Measurements from ENCODE around the gene GEMIN8. TPM values are rescaled to one million over a fixed set of nuclear protein-coding genes. Genes with fewer than 3 reads are reported as not detected.
A peak's percentile ranks its signal among the peaks of the same experiment; 100 is the strongest.

Gene GEMIN8
- total RNA-seq (10 to 100 TPM; 10.2 to 11.1 TPM), total RNA-seq (11.0 to 26.8 (median 17.1) reads per million in 172 experiments)
- 14.5 TPM for polyA plus RNA-seq (2013, experiment 1 of 2)
- polyA plus RNA-seq (2013, experiment 2 of 2) = 16.9 TPM

DNA sequence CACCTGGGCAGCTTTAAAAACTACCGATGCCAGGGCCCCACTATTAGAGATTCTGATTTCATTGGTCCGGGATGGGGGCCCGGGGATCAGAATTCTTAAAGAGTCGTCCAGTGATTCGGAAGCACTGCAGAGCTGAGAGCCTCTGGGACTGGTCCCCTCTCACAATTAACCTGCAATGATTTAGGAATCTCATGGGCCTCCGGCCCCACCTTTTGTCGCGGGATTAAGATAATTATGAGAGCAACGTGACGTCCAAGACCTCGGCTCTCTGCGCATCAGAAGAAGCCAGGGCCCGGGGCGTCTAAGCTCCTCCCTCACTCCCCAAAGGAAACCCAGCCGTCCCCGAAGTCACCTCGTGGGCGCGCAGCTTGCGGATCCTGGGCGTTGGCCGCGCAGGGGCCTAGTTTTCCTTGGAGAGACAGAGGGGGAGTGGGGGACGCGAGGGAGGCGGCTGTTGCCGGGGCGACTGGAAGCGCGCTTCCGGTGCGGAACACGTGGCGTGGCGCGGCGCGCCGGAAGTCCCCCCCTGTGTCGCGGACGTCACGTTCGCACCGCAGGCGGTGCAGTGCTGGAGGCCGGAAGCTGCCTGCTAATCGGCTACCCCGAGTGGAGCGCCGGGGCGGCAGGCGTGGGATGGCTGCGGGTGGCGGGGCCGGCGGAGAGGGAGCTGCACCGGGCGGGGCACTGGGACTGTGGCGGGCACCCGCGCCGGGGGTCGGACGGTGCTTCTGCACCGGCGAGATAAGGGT is at the start of gene GEMIN8:
GEMIN8 (minus strand) TSS at position 468 of the 749 bp plus-strand sequence. CDS start 8,414 bp downstream, outside the sequence.
- intact Hi-C loops (cut with DNase I, micrococcal nuclease) = loop anchor here (2.0 to 10.0 kb wide), 6 partner anchors 377 to 1645 kb away; partner anchors contain the start of genes FANCB (in 1 of the 2), MOSPD2 (in 1 of the 2), PIGA (in 1 of the 2) and TCEANC (in 1 of the 2)
- H3K27me3 ChIP-seq (ENCODE audit: control insufficient read depth in 1 of 2, insufficient read depth in 2 of 2, low read length in 2 of 2) = no peaks in the 10 kb centered on the region
- Mint-ChIP-seq H3K4me1 (ENCODE audit: low read depth) (peaks cover 52% of the 10 kb centered on the region), H3K9me3 (no peaks in the 10 kb centered on the region), H3K27me3 (no peaks in the 10 kb centered on the region), H3K36me3 (ENCODE audit: low read depth) (peaks cover 8% of the 10 kb centered on the region), H3K27ac (peak within 1 kb of the TSS; percentile 97), H3K4me3 (peak within 1 kb of the TSS; percentile 99)
- H3K4me1 ChIP-seq (ENCODE audit: insufficient read depth, low read length) = peaks cover 29% of the 10 kb centered on the region
- CTCF ChIA-PET = interaction anchor here (0.9 to 2.1 kb wide), 5 partner anchors 523 to 1215 kb away, joined by 3 to 7 read pairs (median 3); no protein-coding TSS in a partner anchor
- TF ChIP-seq CTCF (IDR thresholded peaks at IDR 0.05) = no peak
- H3K36me3 ChIP-seq (ENCODE audit: insufficient read depth, low read length) = no peaks in the 10 kb centered on the region
- DNase-seq (peak; percentile 73 to 94 (median 84)), ATAC-seq (ENCODE audit: poor library complexity) (peak; percentile 85)
- POLR2A ChIA-PET = interaction anchor here (0.8 to 2.7 kb wide), 10 partner anchors 9 to 1059 kb away, joined by 3 to 22 read pairs (median 3); partner anchors contain the start of genes OFD1, RAB9A, TCEANC and TRAPPC2
- peak within 1 kb of the TSS; percentile 82 for H3K4me3 ChIP-seq (ENCODE audit: low read length)
- H3K9me3 ChIP-seq (ENCODE audit: control insufficient read depth in 1 of 2, insufficient read depth in 1 of 2, low read length in 2 of 2) = no peaks in the 10 kb centered on the region
- peak within 1 kb of the TSS; percentile 82 to 93 for H3K27ac ChIP-seq (ENCODE audit: low read depth in 1 of 2, low read length in 2 of 2)

DNA sequence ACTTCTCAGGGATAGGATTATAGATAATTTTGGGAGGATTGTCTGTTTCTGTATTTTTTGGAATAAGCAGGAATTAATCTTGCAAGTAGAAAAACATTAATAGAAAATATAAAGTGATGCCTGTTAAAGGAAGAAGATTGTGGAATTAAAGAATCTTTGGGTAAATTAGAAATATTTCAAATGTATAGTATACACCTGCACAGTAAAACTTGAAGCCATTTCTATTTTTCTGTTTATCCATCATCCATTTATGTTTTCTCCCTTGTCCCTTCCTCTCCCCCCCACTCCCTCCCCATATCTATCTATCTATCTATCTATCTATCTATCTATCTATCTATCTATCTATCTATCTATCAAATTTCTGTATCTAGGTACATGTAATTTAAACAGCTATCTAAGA is 46.9 kb upstream of the GEMIN8 start:
- Histone ChIP-seq H3K36me3 (ENCODE audit: insufficient read depth, low read length) (no peaks in the 10 kb centered on the region), H3K27ac (ENCODE audit: low read depth in 1 of 2, low read length in 2 of 2) (no peak overlapping the region), H3K4me1 (ENCODE audit: insufficient read depth, low read length) (no peaks in the 10 kb centered on the region), H3K9me3 (ENCODE audit: control insufficient read depth in 1 of 2, insufficient read depth in 1 of 2, low read length in 2 of 2) (no peaks in the 10 kb centered on the region), H3K27me3 (ENCODE audit: control insufficient read depth in 1 of 2, insufficient read depth in 2 of 2, low read length in 2 of 2) (no peaks in the 10 kb centered on the region), H3K4me3 (ENCODE audit: low read length) (no peak overlapping the region)
- ChIA-PET CTCF (no interaction called here), POLR2A (interaction anchor here (0.7 kb wide), 1 partner anchor 1418 kb away, joined by 3 read pairs; no protein-coding TSS in a partner anchor)
- Mint-ChIP-seq H3K4me1 (ENCODE audit: low read depth) (no peaks in the 10 kb centered on the region), H3K4me3 (no peak overlapping the region), H3K36me3 (ENCODE audit: low read depth) (no peaks in the 10 kb centered on the region), H3K27ac (no peak overlapping the region), H3K27me3 (no peaks in the 10 kb centered on the region), H3K9me3 (no peaks in the 10 kb centered on the region)
- DNase-seq (no peak), ATAC-seq (ENCODE audit: poor library complexity) (no peak)
- intact Hi-C loops (cut with DNase I, micrococcal nuclease) = no loop called here
- TF ChIP-seq CTCF (IDR thresholded peaks at IDR 0.05) = no peak

GRCh38 chrX:14073556-14073955 is 43.9 kb upstream of the GEMIN8 start:
- ChIA-PET POLR2A (no interaction called here), CTCF (no interaction called here)
- no peaks in the 10 kb centered on the region for H3K36me3 Mint-ChIP-seq (ENCODE audit: low read depth)

More at GRCh38 chrX:14073556-14073955, 43.9 kb upstream of the GEMIN8 start:
- no peak for TF ChIP-seq CTCF (IDR thresholded peaks at IDR 0.05)
- Histone ChIP-seq H3K27ac (ENCODE audit: low read depth in 1 of 2, low read length in 2 of 2) (no peak overlapping the region), H3K27me3 (ENCODE audit: control insufficient read depth in 1 of 2, insufficient read depth in 2 of 2, low read length in 2 of 2) (no peaks in the 10 kb centered on the region), H3K9me3 (ENCODE audit: control insufficient read depth in 1 of 2, insufficient read depth in 1 of 2, low read length in 2 of 2) (no peaks in the 10 kb centered on the region), H3K4me3 (ENCODE audit: low read length) (no peak overlapping the region), H3K36me3 (ENCODE audit: insufficient read depth, low read length) (no peaks in the 10 kb centered on the region), H3K4me1 (ENCODE audit: insufficient read depth, low read length) (no peaks in the 10 kb centered on the region)
- Mint-ChIP-seq H3K4me1 (ENCODE audit: low read depth) (no peaks in the 10 kb centered on the region), H3K9me3 (no peaks in the 10 kb centered on the region), H3K4me3 (no peak overlapping the region), H3K27me3 (no peaks in the 10 kb centered on the region), H3K27ac (no peak overlapping the region)
- no peak for ATAC-seq (ENCODE audit: poor library complexity)
- intact Hi-C loops (cut with DNase I, micrococcal nuclease) = no loop called here
- no peak for DNase-seq

Data from CD4-positive, alpha-beta T cell (primary cell).